Hepatocyte (in vitro differentiated cells): ENCODE measurements around the gene CENPF.

Source experiments
- EZH2 ChIP-seq: fragments of 200-600 bp; sonication (generic); IDR thresholded peaks from 2 replicates; pipeline ENCODE4 v1.6.1; 2016; ENCODE audit warnings: antibody characterized with exemption, mild to moderate bottlenecking, borderline replicate concordance
- EZH2phosphoT487 ChIP-seq: fragments of 200-600 bp; sonication (generic); IDR thresholded peaks from one replicate; pipeline ENCODE4 v1.6.1; 2018; ENCODE audit warnings: antibody characterized with exemption, mild to moderate bottlenecking, low read depth, moderate library complexity; ENCODE audit not compliant: unreplicated experiment, severe bottlenecking
- TF ChIP-seq, protein P1 (sequence below): fragments of 200-600 bp; sonication (generic); IDR thresholded peaks from 2 replicates; pipeline ENCODE4 v1.5.1; 2016; ENCODE audit warnings: antibody characterized with exemption, mild to moderate bottlenecking; ENCODE audit not compliant: poor library complexity

DNA sequence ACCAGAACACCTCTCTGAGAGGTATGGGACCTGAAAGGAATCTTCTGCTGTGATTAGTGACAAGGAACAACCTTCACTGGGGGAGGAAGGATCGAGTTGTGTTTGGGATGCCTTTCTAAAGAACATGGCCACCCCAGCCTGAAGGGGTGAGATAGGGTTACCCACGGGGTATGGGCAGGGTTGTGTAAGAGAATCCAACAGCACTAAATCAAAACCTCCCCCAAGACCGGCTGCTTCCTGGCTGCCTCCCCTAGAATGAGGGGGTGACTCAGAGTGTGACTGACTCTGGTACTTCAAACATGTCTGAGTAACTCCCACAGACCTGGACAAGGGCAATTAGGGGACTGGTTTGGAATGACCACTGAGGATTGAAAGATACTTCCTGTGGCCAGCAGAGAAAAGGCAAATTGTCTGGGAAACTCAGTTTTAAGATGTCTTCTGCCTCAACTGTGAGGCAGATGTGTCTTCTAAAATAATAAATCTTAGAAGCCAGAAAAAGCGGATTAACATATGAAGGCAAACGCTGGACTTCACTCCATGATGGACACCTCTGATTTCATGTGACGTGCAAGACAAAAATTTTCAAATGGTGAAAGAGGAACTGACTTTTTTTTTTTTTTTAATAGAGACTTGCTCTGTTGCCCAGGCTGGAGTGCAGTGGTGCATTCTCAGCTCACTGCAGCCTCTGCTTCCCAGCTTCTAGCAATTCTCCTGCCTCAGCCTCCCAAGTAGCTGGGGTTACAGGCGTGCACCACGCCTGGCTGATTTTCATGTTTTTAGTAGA is 44.9 kb upstream of the CENPF start:
- TF ChIP-seq, protein P1, sequence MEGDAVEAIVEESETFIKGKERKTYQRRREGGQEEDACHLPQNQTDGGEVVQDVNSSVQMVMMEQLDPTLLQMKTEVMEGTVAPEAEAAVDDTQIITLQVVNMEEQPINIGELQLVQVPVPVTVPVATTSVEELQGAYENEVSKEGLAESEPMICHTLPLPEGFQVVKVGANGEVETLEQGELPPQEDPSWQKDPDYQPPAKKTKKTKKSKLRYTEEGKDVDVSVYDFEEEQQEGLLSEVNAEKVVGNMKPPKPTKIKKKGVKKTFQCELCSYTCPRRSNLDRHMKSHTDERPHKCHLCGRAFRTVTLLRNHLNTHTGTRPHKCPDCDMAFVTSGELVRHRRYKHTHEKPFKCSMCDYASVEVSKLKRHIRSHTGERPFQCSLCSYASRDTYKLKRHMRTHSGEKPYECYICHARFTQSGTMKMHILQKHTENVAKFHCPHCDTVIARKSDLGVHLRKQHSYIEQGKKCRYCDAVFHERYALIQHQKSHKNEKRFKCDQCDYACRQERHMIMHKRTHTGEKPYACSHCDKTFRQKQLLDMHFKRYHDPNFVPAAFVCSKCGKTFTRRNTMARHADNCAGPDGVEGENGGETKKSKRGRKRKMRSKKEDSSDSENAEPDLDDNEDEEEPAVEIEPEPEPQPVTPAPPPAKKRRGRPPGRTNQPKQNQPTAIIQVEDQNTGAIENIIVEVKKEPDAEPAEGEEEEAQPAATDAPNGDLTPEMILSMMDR, result no peak
- TF ChIP-seq EZH2phosphoT487 (no peak), EZH2 (no peak)
